DOHH2 (cell line): ENCODE data around the gene KRTAP9-1.

Source experiments
- H3F3A ChIP-seq: fragments of 200-600 bp; sonication (generic), shearing (Covaris generic); 2 replicates; pipeline ENCODE4 v1.6.0; 2016; ENCODE audit warnings: antibody characterized with exemption, mild to moderate bottlenecking; ENCODE audit not compliant: control insufficient read depth, insufficient read depth
- H3K27ac ChIP-seq: fragments of 200-600 bp; sonication (generic); 2 replicates; pipeline ENCODE4 v1.5.1; 2014; ENCODE audit warnings: low read depth, mild to moderate bottlenecking, low read length, moderate library complexity
- H3K27me3 ChIP-seq: fragments of 200-600 bp; sonication (generic); 2 replicates; pipeline ENCODE4 v1.6.1; 2014; ENCODE audit warnings: mild to moderate bottlenecking, low read length, mixed read lengths; ENCODE audit not compliant: control insufficient read depth
- H3K36me3 ChIP-seq: fragments of 200-600 bp; sonication (generic); 2 replicates; pipeline ENCODE4 v1.6.1; 2014; ENCODE audit warnings: mild to moderate bottlenecking, low read length, moderate library complexity, mixed read lengths; ENCODE audit not compliant: control insufficient read depth
- H3K4me1 ChIP-seq: fragments of 200-600 bp; sonication (generic); 2 replicates; pipeline ENCODE4 v1.6.1; 2014; ENCODE audit warnings: mild to moderate bottlenecking, low read length, mixed read lengths; ENCODE audit not compliant: control insufficient read depth
- H3K4me2 ChIP-seq: fragments of 200-600 bp; sonication (generic); 2 replicates; pipeline ENCODE4 v1.6.0; 2014; ENCODE audit warnings: mild to moderate bottlenecking, low read length, moderate library complexity
- H3K4me3 ChIP-seq: fragments of 200-600 bp; sonication (generic); 2 replicates; pipeline ENCODE4 v1.5.1; 2014; ENCODE audit warnings: mild to moderate bottlenecking, low read length, mixed read lengths
- H3K79me2 ChIP-seq: fragments of 200-600 bp; sonication (generic); 2 replicates; pipeline ENCODE4 v1.6.1; 2014; ENCODE audit warnings: mild to moderate bottlenecking, low read length, mixed read lengths; ENCODE audit not compliant: control insufficient read depth
- H3K9me2 ChIP-seq: fragments of 200-600 bp; sonication (generic); replicated peaks from 2 replicates; pipeline ENCODE4 v1.6.1; 2014; ENCODE audit warnings: mild to moderate bottlenecking, low read length, mixed read lengths; ENCODE audit not compliant: control insufficient read depth
- H3K9me3 ChIP-seq: fragments of 200-600 bp; sonication (generic); 2 replicates; pipeline ENCODE4 v1.6.1; 2014; ENCODE audit warnings: antibody characterized with exemption, low read length, mixed read lengths; ENCODE audit not compliant: control insufficient read depth, insufficient read depth
- H4K20me1 ChIP-seq: fragments of 200-600 bp; sonication (generic); 2 replicates; pipeline ENCODE4 v1.6.0; 2014; ENCODE audit warnings: low read depth, mild to moderate bottlenecking, antibody characterized with exemption, low read length, moderate library complexity; ENCODE audit not compliant: control insufficient read depth, insufficient read depth
- CTCF ChIP-seq: fragments of 200-600 bp; sonication (generic); IDR thresholded peaks from one replicate; pipeline ENCODE4 v1.5.1; 2014; ENCODE audit warnings: antibody characterized with exemption, mild to moderate bottlenecking, low read depth, low read length; ENCODE audit not compliant: poor library complexity, severe bottlenecking
- EZH2phosphoT487 ChIP-seq: fragments of 200-600 bp; sonication (generic); IDR thresholded peaks from 2 replicates; pipeline ENCODE4 v1.6.1; 2017; ENCODE audit warnings: borderline replicate concordance, mild to moderate bottlenecking, antibody characterized with exemption, low read length, moderate library complexity, mixed read lengths

Gene KRTAP9-1

GRCh38 chr17:41177727-41178271 is 11.9 kb upstream of the KRTAP9-1 start, which contains the start of gene KRTAP4-2:
TSS of gene KRTAP4-2 (minus strand) at chr17:41178221. CDS start at chr17:41178164, 57 bp downstream.
- H3K4me1 ChIP-seq: peaks cover 8% of the 10 kb centered on the region
- no peaks in the 10 kb centered on the region for H3F3A ChIP-seq
- H3K79me2 ChIP-seq: no peaks in the 10 kb centered on the region
- H3K27me3 ChIP-seq: peaks cover 14% of the 10 kb centered on the region
- no peaks in the 10 kb centered on the region for H3K9me3 ChIP-seq
- H4K20me1 ChIP-seq: no peaks in the 10 kb centered on the region
- H3K27ac ChIP-seq: no peak within 1 kb of the TSS
- no peak within 1 kb of the TSS for H3K4me2 ChIP-seq
- H3K9me2 ChIP-seq: no peaks in the 10 kb centered on the region
- no peak within 1 kb of the TSS for H3K4me3 ChIP-seq
- TF ChIP-seq CTCF (no peak), EZH2phosphoT487 (no peak)
- H3K36me3 ChIP-seq: no peaks in the 10 kb centered on the region

GRCh38 chr17:41178341-41178740 is 11.3 kb upstream of the KRTAP9-1 start:
- no peak overlapping the region for H3K4me3 ChIP-seq
- peaks cover 8% of the 10 kb centered on the region for H3K4me1 ChIP-seq
- H3K36me3 ChIP-seq: no peaks in the 10 kb centered on the region
- no peaks in the 10 kb centered on the region for H3K79me2 ChIP-seq
- no peaks in the 10 kb centered on the region for H4K20me1 ChIP-seq
- H3K9me2 ChIP-seq: no peaks in the 10 kb centered on the region
- no peak overlapping the region for H3K27ac ChIP-seq
- H3K27me3 ChIP-seq: peaks cover 14% of the 10 kb centered on the region
- H3K9me3 ChIP-seq: no peaks in the 10 kb centered on the region
- no peaks in the 10 kb centered on the region for H3F3A ChIP-seq
- no peak overlapping the region for H3K4me2 ChIP-seq
- TF ChIP-seq CTCF: no peak
- no peak for TF ChIP-seq EZH2phosphoT487

- Histone ChIP-seq H3K4me1 (peaks cover 8% of the 10 kb centered on the region), H3K9me2 (no peaks in the 10 kb centered on the region), H3K27me3 (peaks cover 14% of the 10 kb centered on the region), H3K27ac (no peak overlapping the region), H4K20me1 (no peaks in the 10 kb centered on the region), H3K79me2 (no peaks in the 10 kb centered on the region), H3K36me3 (no peaks in the 10 kb centered on the region), H3F3A (no peaks in the 10 kb centered on the region), H3K4me2 (no peak overlapping the region), H3K9me3 (no peaks in the 10 kb centered on the region), H3K4me3 (no peak overlapping the region)
- no peak for TF ChIP-seq CTCF
- TF ChIP-seq EZH2phosphoT487: no peak
Measured at GRCh38 chr17:41178843-41179616, 10.7 kb upstream of the KRTAP9-1 start.
